Measurements from ENCODE around the gene CLDN9.
"Not testable (repeated sequence)": the region's sequence is repeated elsewhere in the genome, so short reads cannot be mapped to it uniquely, and the experiment has no call there.

The CLDN9 gene

DNA sequence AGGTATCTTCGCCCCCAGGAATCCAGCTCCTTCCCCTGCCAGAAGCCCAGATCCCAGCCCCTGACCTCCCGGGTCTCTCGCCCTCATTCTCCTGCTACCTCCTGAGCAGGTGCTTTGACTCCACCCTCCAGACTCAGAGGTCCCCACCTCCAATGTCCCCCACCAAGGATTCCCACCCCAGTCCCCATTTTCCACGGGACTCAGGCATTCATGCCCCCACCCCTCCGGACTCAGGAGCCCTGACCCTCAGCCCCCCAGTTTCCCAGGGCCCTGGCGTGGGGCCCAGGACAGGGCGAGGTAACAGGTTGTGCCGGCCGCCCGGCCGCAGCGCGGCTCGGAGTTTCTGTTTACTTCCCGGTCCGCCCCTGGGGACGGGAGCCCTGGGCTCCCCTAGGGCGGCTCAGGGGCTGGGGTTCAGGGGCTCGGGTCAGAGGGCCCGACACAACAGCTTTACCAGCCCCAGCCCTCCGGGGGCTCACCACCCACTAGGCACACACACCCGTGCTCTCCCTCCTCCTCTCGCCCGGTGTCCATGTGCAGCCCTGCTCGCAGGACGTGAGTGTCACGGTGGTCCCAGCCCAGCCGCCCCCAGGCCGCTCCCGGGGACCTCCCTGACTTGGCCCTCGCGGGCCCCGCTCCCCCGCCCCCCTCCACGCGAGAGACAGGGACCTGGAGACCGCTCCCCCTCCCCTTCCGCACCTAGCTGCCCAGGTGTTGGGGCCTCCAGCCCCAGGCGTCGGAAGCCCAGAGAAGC lies 23.4 kb downstream of the CLDN9 start:
- DNase-seq = no peak

DNA sequence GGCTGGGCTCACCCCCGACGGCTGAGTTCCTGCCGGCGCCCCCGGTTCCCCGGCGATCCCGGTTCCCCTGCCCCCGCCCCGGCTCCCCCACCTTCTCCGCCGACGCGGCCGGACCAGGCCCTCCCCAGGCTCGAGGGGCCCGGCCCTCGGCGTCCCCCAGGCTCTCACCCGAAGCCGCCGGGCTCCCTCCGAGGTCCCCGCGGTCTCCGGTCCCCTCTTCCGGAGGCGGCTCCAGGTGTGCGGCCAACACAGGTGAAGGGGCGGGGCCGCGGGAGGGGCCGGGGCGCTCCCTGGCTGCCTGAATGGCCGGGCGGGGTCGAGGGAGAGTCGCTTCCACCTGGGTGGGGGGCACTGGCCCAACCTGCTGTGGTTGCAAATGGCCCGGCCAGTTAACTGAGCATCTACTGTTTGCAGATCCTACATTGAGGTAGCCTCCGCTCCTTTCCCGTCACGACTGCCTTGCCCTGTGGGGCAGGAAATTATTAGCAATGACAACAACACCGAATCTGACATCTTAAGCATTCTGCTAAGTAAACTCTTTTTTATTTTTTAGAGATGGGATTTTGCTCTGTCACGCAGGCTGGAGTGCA lies 24.1 kb downstream of the CLDN9 start, which contains the start of gene BICDL2:
Gene BICDL2 (minus strand): TSS at position 219 of the 590 bp plus-strand sequence. CDS start 1,448 bp downstream, outside the sequence.
- no peak for DNase-seq

DNA sequence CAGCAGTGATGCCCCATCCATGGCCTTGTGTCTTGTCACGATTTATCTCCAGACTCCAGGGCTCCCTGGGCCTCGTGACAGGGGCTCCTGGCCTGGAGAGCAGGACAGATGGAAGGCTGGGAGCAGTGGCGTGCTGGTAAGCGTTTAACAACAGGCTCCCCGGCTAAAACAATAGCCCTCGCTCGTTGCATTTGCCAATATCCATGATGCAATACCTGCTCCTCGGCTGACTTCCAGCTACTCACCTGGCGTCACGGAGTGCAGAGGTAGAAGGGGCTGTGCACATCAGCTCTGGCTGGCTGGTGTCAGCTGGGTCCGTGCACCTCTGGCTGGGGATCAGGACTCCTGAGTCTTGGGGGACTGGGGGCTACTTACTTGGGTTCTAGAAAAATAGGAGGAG lies 25.5 kb downstream of the CLDN9 start:
- no peak for DNase-seq

DNA sequence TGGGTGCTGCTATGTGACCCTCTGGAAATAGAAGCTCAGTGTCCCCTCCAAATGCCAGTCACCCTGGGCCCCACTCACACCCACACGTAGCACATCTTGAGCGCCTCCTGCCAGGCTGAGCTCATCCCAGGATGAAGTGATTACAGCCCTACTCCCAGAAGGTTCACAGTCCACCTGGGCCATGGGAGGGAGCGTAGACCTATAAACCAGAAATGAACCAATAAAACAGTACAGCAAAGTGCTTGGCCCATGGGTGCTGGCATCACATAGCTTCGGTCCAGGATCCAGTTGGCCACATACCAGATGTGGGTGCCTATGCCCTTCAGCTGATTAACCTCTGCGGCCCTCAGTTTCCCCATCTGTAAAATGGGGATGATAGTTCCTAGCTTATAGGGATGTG lies 26.2 kb downstream of the CLDN9 start:
- no peak for DNase-seq

DNA sequence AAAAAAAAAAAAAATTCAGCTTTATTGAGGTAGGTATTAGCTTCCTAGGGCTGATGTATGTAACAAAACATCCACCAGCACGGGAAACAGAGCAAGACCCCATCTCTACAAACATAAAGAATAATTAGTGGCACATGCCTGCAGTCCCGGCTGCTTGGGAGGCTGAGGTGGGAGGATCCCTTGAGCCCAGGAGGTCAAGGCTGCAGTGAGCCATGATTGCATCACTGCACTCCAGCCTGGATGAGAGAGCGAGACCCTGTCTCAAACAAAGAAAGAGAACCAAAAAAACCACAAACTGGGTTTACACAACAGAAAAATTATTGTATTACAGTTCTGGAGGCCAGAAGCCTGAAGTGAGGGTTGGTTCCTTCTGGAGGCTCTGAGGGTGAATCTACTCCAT lies 29.7 kb downstream of the CLDN9 start:
- no peak for DNase-seq

DNA sequence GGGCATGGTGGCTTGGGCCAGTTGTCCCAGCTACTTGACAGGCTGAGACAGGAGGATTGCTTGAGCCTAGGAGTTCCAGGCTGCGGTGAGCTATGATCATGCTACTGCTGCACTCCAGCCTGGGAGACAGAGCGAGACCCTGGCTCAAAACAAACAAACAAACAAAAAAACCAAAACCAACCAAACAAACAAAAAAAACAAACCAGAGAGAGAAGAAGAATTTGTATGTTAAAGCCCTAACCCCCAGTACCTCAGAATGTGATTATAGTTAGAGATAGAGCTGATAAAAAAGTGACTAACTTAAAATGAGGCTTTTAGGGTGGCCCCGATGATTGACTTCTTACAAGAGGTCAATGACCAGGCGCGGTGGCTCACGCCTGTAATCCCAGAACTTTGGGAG lies 32.0 kb downstream of the CLDN9 start:
- no peak for DNase-seq

DNA sequence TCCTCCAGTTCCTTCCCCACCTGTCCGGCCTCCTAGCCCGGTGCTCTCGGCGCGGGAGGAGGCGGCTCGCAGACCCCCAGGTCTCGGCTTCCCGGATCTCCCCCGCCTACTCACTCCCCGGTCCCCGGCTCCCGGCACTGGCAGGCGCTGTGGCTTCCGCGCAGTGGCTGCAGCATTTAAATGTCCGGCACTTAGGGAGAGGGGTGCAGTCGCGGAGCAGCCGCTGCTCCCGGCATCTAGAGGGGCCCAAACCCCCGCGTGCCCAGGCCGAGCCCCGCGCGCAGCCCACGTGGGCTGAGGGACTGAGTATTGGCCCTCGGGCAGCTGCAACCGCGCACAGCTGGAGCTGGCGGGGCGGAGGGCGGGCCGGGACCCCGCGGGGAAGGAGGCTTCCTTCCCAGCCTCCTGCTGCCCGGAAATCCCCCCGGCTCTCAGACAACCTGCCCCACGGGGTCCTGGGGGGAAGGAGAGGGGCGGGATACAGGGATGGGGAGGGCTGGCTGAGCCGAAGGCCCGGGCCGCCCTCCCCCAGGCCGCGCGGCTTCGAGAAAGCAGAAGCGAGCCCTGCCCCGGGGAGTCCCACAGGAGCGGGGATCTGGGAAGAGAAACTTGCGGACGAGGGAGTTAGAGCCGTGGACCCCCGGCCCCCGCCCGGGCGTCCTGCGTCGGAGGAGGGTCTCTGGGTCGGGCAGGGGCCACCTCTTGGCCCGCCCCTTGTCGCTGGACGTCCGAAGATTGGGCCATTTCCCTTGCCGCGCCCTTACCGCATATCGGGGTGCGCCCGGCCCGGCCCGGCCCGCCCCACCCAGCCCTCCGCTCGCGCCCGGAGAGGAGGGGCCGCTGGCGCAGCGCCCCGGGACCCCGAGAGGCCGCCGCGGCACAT lies 33.3 kb downstream of the CLDN9 start, which contains the start of gene MMP25:
Gene MMP25 (plus strand): TSS at position 804 of the 883 bp plus-strand sequence. CDS start 357 bp downstream, outside the sequence.
- no peak for DNase-seq

DNA sequence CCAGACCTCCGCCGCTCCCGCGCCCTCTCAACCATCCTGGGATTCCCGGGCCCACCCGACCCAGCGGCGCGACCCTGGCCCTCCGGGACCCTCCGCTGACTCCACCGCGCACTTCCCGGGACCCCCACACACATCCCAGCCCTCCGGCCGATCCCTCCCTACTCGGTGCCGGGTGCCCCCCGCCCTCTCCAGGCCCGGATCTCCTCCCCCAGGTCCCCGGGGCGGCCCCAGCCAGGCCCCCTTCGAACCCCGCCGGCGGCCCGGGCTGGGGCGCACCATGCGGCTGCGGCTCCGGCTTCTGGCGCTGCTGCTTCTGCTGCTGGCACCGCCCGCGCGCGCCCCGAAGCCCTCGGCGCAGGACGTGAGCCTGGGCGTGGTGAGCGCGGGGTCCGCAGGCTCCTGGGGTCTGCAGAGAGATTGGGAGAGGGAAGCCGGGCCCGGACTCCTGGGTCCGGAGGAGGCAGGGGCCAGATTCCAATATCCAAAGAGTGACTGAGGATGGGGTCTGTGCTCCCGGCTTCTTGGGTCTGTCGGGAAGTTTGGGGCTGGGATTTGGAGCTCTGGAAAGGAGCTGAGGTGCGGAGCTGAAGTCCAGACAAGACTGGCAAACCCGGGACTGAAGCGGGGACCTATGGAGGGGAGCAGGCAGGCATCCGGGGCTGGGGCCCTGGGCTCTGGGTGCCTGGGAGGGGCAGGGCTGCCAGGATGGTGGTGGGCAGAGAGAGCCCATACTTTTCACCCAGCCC lies 34.1 kb downstream of the CLDN9 start:
- no peak for DNase-seq

DNA sequence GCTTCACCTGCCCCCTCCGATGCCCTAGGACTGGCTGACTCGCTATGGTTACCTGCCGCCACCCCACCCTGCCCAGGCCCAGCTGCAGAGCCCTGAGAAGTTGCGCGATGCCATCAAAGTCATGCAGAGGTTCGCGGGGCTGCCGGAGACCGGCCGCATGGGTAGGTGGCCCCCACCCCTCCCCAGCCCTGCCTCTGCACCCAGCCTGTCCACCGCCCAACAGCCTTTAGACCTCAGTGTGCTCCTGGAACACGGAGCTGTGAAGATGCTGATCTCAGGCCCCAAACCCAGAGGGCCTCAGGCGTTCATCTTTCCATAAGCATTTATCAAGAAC lies 34.6 kb downstream of the CLDN9 start:
- no peak for DNase-seq

DNA sequence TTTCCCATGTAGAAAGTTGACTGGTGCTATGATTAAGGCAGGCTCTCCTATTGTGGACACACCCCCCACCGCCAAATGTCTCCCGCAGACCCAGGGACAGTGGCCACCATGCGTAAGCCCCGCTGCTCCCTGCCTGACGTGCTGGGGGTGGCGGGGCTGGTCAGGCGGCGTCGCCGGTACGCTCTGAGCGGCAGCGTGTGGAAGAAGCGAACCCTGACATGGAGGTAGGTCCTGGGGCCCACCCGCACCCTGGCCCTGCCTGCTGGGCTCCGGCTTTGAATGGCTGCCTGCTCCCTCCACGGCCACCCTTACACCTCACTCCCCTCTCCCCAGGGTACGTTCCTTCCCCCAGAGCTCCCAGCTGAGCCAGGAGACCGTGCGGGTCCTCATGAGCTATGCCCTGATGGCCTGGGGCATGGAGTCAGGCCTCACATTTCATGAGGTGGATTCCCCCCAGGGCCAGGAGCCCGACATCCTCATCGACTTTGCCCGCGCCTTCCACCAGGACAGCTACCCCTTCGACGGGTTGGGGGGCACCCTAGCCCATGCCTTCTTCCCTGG lies 37.3 kb downstream of the CLDN9 start:
- no peak for DNase-seq

DNA sequence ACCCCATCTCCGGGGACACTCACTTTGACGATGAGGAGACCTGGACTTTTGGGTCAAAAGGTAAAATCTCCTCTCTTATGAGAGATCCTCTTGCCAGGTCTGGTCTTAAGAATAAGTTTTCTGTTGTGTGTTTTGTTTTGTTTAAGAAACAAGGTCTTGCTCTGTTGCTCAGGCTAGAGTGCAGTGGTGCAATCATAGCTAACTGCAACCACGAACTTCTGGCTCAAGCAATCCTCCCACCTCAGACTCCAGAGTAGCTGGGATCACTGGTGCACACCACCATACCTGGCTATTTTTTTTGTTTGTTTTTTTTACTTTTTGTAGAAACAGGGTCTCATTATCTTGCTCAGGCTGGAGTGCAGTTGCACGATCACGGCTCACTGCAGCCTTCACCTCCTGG lies 37.8 kb downstream of the CLDN9 start:
- no peak for DNase-seq

DNA sequence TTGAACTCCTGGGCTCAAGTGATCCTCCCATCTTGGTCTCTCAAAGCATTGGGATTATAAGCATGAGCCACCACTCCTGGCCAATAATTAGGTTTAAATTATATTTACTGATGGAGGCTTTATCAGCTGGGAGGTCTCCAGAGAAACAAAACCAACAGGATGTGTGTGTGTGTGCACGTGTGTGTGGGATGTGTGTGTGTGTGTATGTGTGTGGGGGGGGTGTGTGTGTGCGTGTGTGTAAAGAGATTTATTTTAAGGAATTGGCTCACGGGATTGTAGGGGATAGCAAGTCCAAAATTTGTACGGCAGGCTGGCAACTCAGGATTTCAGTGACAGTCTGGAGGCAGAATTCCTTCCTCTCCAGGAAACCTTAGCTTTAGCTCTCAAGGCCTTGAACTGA lies 38.3 kb downstream of the CLDN9 start:
- no peak for DNase-seq

DNA sequence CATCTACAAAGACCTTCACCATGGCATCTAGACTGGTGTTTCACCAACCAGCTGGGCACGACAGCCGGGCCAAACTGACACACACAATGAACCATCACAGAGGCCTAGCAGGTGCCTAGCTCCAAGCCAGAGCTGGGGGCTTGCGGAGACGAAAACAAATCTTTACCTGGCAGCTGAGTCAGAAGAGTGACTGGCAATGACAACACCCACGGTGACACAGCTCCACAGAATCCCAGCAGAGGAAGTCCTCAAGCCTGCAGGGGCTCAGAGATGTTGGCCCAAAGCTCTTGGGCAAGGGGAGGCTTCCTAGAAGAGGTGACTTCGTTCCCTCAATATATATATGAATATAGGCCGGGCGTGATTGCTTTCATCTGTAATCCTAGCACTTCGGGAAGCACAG lies 38.8 kb downstream of the CLDN9 start:
- DNase-seq = no peak

DNA sequence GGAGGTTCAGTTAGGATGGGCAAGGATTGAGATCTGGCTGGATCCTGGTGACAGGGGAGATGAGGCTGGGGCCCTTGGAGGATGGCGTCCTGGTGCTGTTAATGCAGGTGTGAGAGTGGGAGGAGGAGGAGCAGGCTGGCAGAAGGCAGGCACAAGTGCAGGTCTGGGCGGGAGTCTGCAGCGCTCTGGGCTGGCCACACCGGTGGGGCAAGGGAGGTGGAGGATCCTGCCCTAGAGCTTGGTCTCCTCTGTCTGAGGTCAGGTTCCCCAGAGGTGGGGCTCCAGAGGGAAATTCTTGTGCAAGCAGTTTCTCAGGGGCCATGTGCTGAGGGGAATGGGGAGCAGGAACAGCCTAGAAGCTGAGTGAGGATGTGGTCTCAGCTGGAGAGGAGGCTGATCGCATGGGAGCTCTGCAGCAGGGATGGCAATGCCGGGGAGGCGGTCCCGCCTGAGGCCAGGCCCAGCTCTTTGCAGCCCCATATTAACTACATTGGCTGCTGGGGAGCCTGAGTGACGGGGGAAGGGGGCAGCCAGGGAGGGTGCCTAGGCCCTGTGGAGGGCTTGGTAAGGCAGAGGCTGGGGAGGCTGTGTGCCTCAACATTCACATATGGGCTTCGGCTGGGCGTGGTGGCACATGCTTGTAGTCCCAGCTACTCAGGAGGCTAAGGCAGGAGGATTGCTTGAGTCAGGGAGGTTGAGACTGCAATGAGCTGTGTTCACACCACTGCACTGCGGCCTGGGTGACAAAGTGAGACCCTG lies 40.0 kb downstream of the CLDN9 start:
- not testable (repeated sequence) for DNase-seq

DNA sequence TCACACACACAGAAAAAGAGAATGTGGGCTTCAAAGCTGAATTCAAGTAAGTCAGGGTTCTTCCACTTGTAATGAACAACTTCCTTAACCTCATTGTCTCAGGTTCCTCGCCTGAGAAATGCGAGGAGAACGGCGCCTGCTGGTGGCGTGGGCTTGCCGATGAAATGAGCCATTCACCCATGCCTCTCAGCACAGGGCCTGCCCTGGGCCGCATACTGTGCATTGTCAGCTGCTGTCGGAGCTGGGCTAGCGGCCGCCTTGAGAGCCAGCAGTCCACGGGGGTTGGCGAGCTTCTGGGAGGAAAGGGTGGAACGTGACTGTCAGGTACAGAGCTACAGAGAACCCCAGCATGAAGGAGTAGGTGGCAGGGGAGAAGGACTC lies 40.6 kb downstream of the CLDN9 start:
- not testable (repeated sequence) for DNase-seq

DNA sequence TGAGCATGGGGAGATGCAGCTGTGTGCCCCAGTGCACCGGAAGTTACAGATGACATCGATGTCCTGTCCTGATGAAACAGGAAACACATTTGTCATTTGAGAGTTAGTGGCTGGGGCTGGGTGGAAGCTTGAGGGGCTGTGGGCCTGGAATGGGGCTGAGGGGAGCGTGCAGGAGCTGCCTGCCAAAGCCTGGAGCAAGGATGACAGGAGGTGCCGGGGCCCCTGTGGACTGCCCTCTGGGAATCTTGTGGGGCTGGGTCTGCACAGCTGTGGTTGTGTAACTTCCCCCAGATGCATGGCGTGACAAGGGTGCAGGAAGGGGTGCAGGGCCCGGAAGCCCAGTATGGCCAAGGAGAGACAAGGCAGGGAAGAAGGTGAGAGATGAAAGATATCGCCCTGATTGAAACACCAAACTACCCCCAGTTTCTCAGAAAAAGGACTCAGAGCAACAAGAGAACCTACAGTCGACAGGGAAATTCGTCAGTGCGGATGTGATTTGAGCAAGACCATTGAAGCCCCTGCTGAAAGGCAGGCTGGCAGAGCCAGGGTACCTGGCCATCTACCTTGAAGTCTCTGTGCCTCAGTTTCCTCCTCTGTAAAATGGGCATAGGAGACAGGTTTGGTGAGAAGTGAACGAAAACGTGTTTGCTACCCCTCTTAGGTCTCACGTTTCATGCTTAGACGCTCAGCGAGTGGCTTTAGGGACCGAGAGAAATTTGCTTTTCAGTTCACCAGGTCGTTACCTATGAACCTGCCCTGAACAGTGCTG lies 42.4 kb downstream of the CLDN9 start:
- no peak for DNase-seq

DNA sequence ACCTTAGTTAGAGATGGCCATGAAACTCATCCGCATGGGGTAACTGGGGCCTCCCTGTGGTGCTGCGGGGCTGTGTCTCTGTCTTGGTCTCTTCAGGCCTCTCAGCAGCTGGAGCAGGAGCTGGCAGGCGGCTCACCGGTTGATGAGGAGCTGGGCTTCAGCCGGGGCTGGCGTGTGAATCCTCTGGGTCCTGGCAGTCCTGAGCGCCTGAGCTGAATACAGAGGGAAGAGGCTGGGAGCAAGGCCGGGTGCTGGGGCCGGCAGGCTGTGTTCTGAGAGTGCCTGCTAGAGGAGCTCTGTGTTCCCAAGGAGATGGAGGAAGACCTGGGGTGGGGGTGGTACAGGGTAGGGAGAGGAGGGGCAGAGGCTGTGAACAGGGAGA lies 43.0 kb downstream of the CLDN9 start:
- not testable (repeated sequence) for DNase-seq

DNA sequence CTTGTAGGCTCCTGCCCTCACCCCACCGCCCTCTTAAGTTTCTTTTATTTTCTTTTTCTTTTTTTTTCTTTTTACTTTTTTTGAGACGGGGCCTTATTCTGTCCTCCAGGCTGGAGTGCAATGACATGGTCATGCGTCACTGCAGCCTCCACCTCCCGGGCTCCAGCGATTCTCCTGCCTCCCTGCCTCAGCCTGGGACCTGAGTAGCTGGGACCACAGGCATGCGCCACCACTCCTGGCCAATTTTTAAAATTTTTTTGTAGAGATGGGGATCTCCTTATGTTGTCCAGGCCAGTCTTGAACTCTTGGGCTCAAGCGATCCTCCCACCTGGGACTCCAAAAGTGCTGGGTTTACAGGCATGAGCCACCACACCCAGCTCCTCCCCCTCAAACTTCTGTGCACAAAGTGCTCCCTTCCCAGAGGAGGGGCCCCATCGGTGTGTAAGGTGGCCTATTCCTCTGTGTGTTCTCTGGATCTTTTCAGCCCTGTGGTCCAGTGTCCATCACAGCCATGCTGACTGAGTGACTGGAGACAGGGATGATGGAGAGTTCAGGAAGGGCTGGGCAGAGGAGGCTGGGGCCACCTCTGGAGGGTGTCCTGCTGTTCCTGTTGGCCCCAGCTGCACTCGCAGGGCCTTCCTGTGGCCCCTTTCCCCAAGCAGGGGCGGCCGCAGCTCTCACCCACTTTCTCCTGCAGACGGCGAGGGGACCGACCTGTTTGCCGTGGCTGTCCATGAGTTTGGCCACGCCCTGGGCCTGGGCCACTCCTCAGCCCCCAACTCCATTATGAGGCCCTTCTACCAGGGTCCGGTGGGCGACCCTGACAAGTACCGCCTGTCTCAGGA lies 43.8 kb downstream of the CLDN9 start:
- DNase-seq = no peak

DNA sequence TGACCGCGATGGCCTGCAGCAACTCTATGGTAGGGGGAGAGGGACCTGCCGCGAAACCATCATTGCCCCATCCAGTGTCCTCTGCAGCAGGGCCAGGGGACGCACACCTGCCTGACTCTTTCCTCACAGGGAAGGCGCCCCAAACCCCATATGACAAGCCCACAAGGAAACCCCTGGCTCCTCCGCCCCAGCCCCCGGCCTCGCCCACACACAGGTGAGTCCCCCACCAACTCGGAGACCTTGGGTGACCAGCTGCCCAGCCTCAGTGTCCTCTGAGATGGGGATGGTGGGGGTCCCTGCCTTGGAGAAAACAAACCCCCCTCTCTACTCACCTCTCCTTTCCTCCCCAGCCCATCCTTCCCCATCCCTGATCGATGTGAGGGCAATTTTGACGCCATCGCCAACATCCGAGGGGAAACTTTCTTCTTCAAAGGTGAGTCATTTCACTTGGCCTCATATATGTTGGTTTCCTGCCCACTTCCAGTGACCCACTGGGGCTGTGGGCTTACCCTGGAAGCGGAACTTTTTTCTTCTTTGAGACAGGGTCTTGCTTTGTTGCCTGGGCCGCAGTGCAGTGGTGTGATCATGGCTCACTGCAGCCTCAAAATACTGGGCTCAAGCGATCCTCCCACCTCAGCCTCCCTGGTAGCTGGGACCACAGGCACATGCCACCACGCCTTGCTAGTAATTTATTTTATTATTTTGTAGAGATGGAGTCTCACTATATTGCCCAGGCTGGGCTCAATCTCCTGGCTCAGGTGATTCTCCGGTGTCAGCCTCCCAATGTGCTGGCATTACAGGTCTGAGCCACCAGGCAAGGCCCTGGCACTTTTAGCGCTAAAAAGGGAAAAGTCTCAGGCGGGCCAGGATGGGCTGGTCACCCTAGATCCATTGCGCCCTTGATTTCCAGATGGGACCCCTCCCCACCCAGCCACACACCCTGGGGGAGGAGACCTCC lies 44.7 kb downstream of the CLDN9 start:
- DNase-seq = no peak
